H1 (cell line): ENCODE measurements around the gene ATP5PF. TPM values are rescaled to one million over a fixed set of nuclear protein-coding genes. Genes with fewer than 3 reads are reported as not detected.

Experiments used
- BCL11A ChIP-seq, 2 experiments: IDR thresholded peaks; one replicate each; pipeline ENCODE4 v1.6.1; 2011; ENCODE audit warnings: low read depth in 2 of 2, low read length in 2 of 2, mild to moderate bottlenecking in 2 of 2
- TBP ChIP-seq: IDR thresholded peaks from 2 replicates; pipeline ENCODE4 v1.6.1; 2011; ENCODE audit warnings: low read depth, low read length, improper control_type of control experiment
- polyA plus RNA-seq, 7 experiments: library from polyadenylated mRNA; depleted of rRNA in 3 of 7; stranded (reverse) in 5 of 7; unstranded in 2 of 7; fragments of >200 nt in 5 of 7; fragments of 200-250 nt in 2 of 7; gene quantifications; 1 replicate in 5 of 7; 2 replicates in 1 of 7; 4 replicates in 1 of 7; pipeline versions ENCODE4 v1.2.1 to v1.2.3, GENCODE V29; 2011 to 2013; ENCODE audit warnings: missing spikeins in 2 of 7, mixed read lengths in 2 of 7
- total RNA-seq: library from RNA; stranded (reverse); fragmentation: NEBNext Ultra II Directional; extraction: Animal tissue kit (Norgen Biotek cat#: 25700); gene quantifications from 2 replicates; pipeline ENCODE4 v1.2.1, GENCODE V29; 2021

Gene ATP5PF
- total and polyA plus RNA-seq, 2 of the 8 experiments (the other 6 are each of a cell fraction or from before 2014, with no cell fraction given): 135 to 240 TPM

- no peak for TF ChIP-seq TBP
- no peak for TF ChIP-seq BCL11A (IDR thresholded peaks at IDR 0.05; ENCODE audit: low read depth in 2 of 2, low read length in 2 of 2)
Measured at GRCh38 chr21:25710550-25710949, 24.2 kb downstream of the ATP5PF start (continued).
